ENCODE results near the gene RAX2.

RAX2 gene

GRCh38 chr19:3734310-3734600 lies 37.8 kb downstream of the RAX2 start:
- no peaks in the 10 kb centered on the region for H3K9me2 ChIP-seq (replicated peaks; ENCODE audit: low read depth, low read length)
- H3K79me2 ChIP-seq (ENCODE audit: insufficient read depth, low read length) = no peaks in the 10 kb centered on the region
- no peaks in the 10 kb centered on the region for H3K36me3 ChIP-seq (ENCODE audit: insufficient read depth, low read length)
- H3K9ac ChIP-seq (ENCODE audit: low read depth, low read length, poor library complexity, severe bottlenecking) = no peak overlapping the region
- no peak overlapping the region for H2AFZ ChIP-seq (ENCODE audit: low read length)
- no peaks in the 10 kb centered on the region for H4K20me1 ChIP-seq (ENCODE audit: insufficient read depth, low read length, poor library complexity, severe bottlenecking)
- H3K27me3 ChIP-seq (ENCODE audit: insufficient read depth, low read length, poor library complexity, severe bottlenecking) = no peaks in the 10 kb centered on the region
- no peak for TF ChIP-seq EZH2phosphoT487 (IDR thresholded peaks at IDR 0.05; ENCODE audit: borderline replicate concordance)
- TF ChIP-seq, protein P1, sequence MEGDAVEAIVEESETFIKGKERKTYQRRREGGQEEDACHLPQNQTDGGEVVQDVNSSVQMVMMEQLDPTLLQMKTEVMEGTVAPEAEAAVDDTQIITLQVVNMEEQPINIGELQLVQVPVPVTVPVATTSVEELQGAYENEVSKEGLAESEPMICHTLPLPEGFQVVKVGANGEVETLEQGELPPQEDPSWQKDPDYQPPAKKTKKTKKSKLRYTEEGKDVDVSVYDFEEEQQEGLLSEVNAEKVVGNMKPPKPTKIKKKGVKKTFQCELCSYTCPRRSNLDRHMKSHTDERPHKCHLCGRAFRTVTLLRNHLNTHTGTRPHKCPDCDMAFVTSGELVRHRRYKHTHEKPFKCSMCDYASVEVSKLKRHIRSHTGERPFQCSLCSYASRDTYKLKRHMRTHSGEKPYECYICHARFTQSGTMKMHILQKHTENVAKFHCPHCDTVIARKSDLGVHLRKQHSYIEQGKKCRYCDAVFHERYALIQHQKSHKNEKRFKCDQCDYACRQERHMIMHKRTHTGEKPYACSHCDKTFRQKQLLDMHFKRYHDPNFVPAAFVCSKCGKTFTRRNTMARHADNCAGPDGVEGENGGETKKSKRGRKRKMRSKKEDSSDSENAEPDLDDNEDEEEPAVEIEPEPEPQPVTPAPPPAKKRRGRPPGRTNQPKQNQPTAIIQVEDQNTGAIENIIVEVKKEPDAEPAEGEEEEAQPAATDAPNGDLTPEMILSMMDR (conservative IDR thresholded peaks at IDR 0.05; ENCODE audit: low read length) = no peak
- no peak overlapping the region for H3K4me3 ChIP-seq (ENCODE audit: low read length, poor library complexity, severe bottlenecking)
- H3K4me2 ChIP-seq (ENCODE audit: low read depth, low read length, poor library complexity, severe bottlenecking) = no peak overlapping the region
- no peaks in the 10 kb centered on the region for H3F3A ChIP-seq (ENCODE audit: low read depth)
- no peaks in the 10 kb centered on the region for H3K9me3 ChIP-seq (ENCODE audit: insufficient read depth, low read depth, low read length)
- H3K4me1 ChIP-seq (ENCODE audit: insufficient read depth, low read length, poor library complexity, severe bottlenecking) = no peaks in the 10 kb centered on the region

DNA sequence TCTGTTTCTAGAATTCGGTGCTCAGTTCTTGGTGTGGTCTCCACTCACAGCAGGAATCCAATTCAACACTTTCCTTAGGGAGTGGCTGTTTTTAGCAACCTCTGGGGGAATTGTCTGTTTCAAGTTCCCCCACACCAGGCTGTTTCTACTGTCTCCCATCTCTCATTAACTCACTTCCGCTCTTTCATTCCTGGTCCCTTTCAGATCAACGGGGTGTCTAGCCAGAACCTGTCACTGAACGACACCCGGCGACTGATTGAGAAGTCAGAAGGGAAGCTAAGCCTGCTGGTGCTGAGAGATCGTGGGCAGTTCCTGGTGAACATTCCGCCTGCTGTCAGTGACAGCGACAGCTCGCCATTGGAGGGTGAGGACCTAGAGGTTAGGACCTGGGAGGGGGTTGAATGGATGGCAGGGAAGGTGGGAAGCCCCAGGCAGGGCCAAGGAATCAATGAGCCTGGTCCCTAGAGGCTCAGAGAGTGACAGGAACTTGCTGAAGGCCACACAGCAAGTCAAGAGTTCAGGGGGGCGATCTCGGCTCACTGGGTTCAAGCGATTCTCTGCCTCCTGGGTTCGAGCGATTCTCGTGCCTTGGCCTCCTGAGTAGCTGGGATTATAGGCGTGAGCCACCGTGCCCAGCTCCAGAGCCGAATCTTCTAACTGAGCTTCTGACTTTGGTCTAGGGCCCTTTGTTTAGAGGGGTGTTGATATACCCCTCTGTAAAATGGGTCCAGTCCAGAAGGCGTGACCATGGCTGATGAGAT lies 38.3 kb downstream of the RAX2 start:
- Histone ChIP-seq H3K36me3 (ENCODE audit: insufficient read depth, low read length) (no peaks in the 10 kb centered on the region), H3K4me3 (ENCODE audit: low read length, poor library complexity, severe bottlenecking) (no peak overlapping the region), H3K9ac (ENCODE audit: low read depth, low read length, poor library complexity, severe bottlenecking) (no peak overlapping the region), H3K4me2 (ENCODE audit: low read depth, low read length, poor library complexity, severe bottlenecking) (no peak overlapping the region), H3K9me2 (replicated peaks; ENCODE audit: low read depth, low read length) (no peaks in the 10 kb centered on the region), H3F3A (ENCODE audit: low read depth) (no peaks in the 10 kb centered on the region), H3K9me3 (ENCODE audit: insufficient read depth, low read depth, low read length) (no peaks in the 10 kb centered on the region), H4K20me1 (ENCODE audit: insufficient read depth, low read length, poor library complexity, severe bottlenecking) (no peaks in the 10 kb centered on the region), H3K27me3 (ENCODE audit: insufficient read depth, low read length, poor library complexity, severe bottlenecking) (no peaks in the 10 kb centered on the region), H3K4me1 (ENCODE audit: insufficient read depth, low read length, poor library complexity, severe bottlenecking) (no peaks in the 10 kb centered on the region), H2AFZ (ENCODE audit: low read length) (no peak overlapping the region), H3K79me2 (ENCODE audit: insufficient read depth, low read length) (no peaks in the 10 kb centered on the region)
- TF ChIP-seq EZH2phosphoT487 (IDR thresholded peaks at IDR 0.05; ENCODE audit: borderline replicate concordance) = no peak
- TF ChIP-seq, protein P1 (conservative IDR thresholded peaks at IDR 0.05; ENCODE audit: low read length) = no peak

- H2AFZ ChIP-seq (ENCODE audit: low read length) = no peak overlapping the region
- H3K9me2 ChIP-seq (replicated peaks; ENCODE audit: low read depth, low read length) = no peaks in the 10 kb centered on the region
- H3K36me3 ChIP-seq (ENCODE audit: insufficient read depth, low read length) = no peaks in the 10 kb centered on the region
- TF ChIP-seq, protein P1 (conservative IDR thresholded peaks at IDR 0.05; ENCODE audit: low read length) = no peak
- TF ChIP-seq EZH2phosphoT487 (IDR thresholded peaks at IDR 0.05; ENCODE audit: borderline replicate concordance) = no peak
- H3K4me1 ChIP-seq (ENCODE audit: insufficient read depth, low read length, poor library complexity, severe bottlenecking) = no peaks in the 10 kb centered on the region
- no peaks in the 10 kb centered on the region for H3F3A ChIP-seq (ENCODE audit: low read depth)
- no peak overlapping the region for H3K9ac ChIP-seq (ENCODE audit: low read depth, low read length, poor library complexity, severe bottlenecking)
- no peaks in the 10 kb centered on the region for H3K79me2 ChIP-seq (ENCODE audit: insufficient read depth, low read length)
- H3K27me3 ChIP-seq (ENCODE audit: insufficient read depth, low read length, poor library complexity, severe bottlenecking) = no peaks in the 10 kb centered on the region
- no peak overlapping the region for H3K4me2 ChIP-seq (ENCODE audit: low read depth, low read length, poor library complexity, severe bottlenecking)
- H3K4me3 ChIP-seq (ENCODE audit: low read length, poor library complexity, severe bottlenecking) = no peak overlapping the region
- H4K20me1 ChIP-seq (ENCODE audit: insufficient read depth, low read length, poor library complexity, severe bottlenecking) = no peaks in the 10 kb centered on the region
- no peaks in the 10 kb centered on the region for H3K9me3 ChIP-seq (ENCODE audit: insufficient read depth, low read depth, low read length)
These were observed 39.9 kb downstream of the RAX2 start for GRCh38 chr19:3732108-3732507.

Data from Loucy (cell line).